Effector memory CD8-positive, alpha-beta T cell (primary cell): ENCODE data around the gene GOLT1B.

Source experiments
- ATAC-seq: fragments of 150-1000 bp; cut with Tn5 transposase; replicated peaks from 2 replicates; pipeline ENCODE4 v1.10.0; 2021; ENCODE audit warnings: mild to moderate bottlenecking, moderate library complexity
- DNase-seq, 3 experiments: peaks; one replicate each; pipeline ENCODE4 v3.0.0; 2021
- H3K27ac Mint-ChIP-seq, 2 donors: one replicate each; pipeline ENCODE4 v1.8.0; 2022; ENCODE audit warnings: mild to moderate bottlenecking in 2 of 2, mixed read lengths in 2 of 2, moderate library complexity in 2 of 2
- H3K27me3 Mint-ChIP-seq, 2 donors: one replicate each; pipeline ENCODE4 v1.8.0; 2022; ENCODE audit warnings: mixed read lengths in 2 of 2
- H3K36me3 Mint-ChIP-seq: one replicate; pipeline ENCODE4 v1.8.0; 2022; ENCODE audit warnings: mild to moderate bottlenecking, moderate library complexity, mixed read lengths; ENCODE audit not compliant: insufficient read depth
- H3K4me1 Mint-ChIP-seq, 2 donors: one replicate each; pipeline ENCODE4 v1.8.0; 2022; ENCODE audit warnings: low read depth in 2 of 2, mixed read lengths in 2 of 2
- H3K4me3 Mint-ChIP-seq, 2 donors: one replicate each; pipeline ENCODE4 v1.8.0; 2022; ENCODE audit warnings: mild to moderate bottlenecking in 2 of 2, mixed read lengths in 2 of 2, moderate library complexity in 2 of 2
- H3K9me3 Mint-ChIP-seq, 2 donors: one replicate each; pipeline ENCODE4 v1.8.0; 2022; ENCODE audit warnings: mixed read lengths in 2 of 2

The GOLT1B gene

DNA sequence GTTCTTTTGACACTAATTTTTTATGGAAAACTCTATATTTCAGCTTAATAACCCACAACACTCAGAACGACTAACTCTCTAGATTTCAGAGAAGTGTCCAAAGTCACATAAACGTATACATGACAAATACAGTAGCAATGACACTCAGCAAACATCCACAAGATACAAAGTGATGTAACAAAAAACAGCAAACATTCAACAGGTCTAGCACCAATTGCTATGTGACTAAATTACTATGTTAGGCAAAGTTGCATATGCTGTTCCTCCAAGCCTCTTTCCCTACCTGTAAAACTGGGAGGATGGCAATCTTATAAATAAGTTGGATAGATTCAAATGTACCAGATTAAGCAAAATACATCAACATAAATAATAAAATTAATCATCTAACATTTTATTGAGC lies 1.8 kb upstream of the GOLT1B start:
- ATAC-seq, result no peak
- Mint-ChIP-seq H3K36me3 (peaks cover 27% of the 10 kb centered on the region), H3K27ac (no peak overlapping the region)

DNA sequence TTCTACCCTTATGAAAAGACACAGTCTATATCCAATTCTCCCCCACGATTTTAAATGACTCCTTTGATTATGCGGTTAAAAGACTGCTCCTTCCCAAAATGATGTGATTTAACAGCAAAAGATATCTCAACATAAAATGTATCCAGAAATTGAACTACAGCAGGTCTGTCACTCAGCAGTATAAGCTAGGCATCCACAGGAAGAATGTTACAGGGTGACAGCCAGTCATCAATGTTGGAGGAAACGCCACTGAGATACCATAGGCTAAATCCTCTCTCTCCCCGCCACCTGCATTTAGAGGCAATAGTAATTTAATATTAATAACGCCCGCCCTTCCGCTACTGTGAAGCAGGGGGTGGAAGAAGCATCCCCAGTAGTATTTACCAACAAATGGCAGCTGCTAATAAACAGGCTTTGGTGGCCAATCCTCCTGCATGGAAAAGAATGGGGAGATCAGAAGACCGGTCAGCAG lies 767 bp upstream of the GOLT1B start:
- DNase-seq, result no peak
- no peaks in the 10 kb centered on the region for H3K9me3 Mint-ChIP-seq

More for the DNA sequence above, 1.8 kb upstream of the GOLT1B start:
- Mint-ChIP-seq H3K9me3 (no peaks in the 10 kb centered on the region), H3K4me3 (peak overlapping the region in 1 of 2 donors; percentile 29), H3K27me3 (no peaks in the 10 kb centered on the region), H3K4me1 (peaks cover 21 to 35% of the 10 kb centered on the region in 2 donors)
- no peak for DNase-seq

DNA sequence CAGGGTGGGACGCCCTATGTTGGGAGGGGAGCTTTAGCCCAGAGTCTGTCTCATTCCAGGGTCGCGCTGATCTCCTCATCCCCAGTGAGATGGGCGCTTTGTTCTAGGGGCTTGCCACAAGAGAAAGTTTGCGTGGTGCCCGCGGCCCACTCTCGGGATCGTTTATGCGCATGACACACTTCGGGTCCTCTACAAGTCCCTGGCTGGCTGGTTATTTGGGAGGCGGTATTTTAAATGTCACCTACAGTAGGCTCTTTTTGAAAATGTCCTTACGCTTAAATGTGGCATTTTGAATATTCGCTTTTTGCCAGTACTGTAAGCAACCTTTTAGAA lies 541 bp downstream of the GOLT1B start:
- no peaks in the 10 kb centered on the region for H3K9me3 Mint-ChIP-seq
- no peaks in the 10 kb centered on the region for H3K27me3 Mint-ChIP-seq
- peaks cover 23 to 39% of the 10 kb centered on the region in 2 donors for H3K4me1 Mint-ChIP-seq
- H3K4me3 Mint-ChIP-seq, result no peak overlapping the region
- H3K27ac Mint-ChIP-seq, result no peak overlapping the region
- peaks cover 13% of the 10 kb centered on the region for H3K36me3 Mint-ChIP-seq
- DNase-seq (peak in 1 of 3 experiments; percentile 15), ATAC-seq (peak; percentile 13)

More for the DNA sequence above, 767 bp upstream of the GOLT1B start:
- H3K4me3 Mint-ChIP-seq, result no peak overlapping the region
- H3K27me3 Mint-ChIP-seq, result no peaks in the 10 kb centered on the region
- peaks cover 19% of the 10 kb centered on the region for H3K36me3 Mint-ChIP-seq
- H3K27ac Mint-ChIP-seq, result no peak overlapping the region
- peak; percentile 5 for ATAC-seq
- peaks cover 23 to 43% of the 10 kb centered on the region in 2 donors for H3K4me1 Mint-ChIP-seq

DNA sequence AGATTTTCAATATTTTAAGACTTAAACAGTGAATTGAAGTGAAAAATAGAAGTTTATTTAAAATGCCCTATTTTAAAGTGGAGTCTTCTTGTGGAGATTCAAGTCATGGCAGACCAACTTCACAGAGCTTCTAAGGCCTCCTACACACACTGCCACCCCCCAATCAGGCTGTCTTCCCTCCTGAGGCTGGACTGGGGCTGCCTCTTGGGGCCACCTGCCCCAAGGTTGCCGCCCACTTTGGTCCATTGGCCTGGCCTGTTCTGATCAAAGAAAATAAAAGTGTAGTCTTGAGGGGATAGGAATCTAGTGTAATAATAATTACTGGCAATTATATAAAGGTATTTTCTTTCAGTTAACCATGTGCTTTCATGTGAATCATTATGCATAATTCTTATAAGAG lies 1.3 kb downstream of the GOLT1B start:
- ATAC-seq, result no peak
- no peak for DNase-seq
- Mint-ChIP-seq H3K9me3 (no peaks in the 10 kb centered on the region), H3K27ac (no peak overlapping the region), H3K36me3 (peaks cover 13% of the 10 kb centered on the region), H3K4me1 (peaks cover 22 to 41% of the 10 kb centered on the region in 2 donors), H3K27me3 (no peaks in the 10 kb centered on the region), H3K4me3 (no peak overlapping the region)

DNA sequence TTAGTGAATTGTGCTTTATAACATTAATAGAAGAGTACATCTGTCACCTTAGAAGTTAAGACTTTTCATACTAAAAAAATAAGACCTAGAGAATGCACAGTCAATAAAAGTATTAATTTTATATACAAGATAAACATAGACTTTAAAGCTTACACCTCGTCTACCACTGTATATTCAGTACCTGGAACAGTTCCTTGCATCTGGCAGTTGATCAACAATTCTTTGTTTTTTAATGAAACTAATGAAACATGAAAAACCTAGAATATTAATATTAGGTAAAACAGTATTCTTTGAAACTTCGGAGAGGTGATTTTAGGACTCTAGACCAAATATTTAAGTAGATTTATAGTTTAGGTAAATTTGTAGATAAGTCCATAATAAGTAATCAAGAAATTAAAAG lies 4.3 kb downstream of the GOLT1B start:
- H3K4me1 Mint-ChIP-seq, result peaks cover 12 to 40% of the 10 kb centered on the region in 2 donors

DNA sequence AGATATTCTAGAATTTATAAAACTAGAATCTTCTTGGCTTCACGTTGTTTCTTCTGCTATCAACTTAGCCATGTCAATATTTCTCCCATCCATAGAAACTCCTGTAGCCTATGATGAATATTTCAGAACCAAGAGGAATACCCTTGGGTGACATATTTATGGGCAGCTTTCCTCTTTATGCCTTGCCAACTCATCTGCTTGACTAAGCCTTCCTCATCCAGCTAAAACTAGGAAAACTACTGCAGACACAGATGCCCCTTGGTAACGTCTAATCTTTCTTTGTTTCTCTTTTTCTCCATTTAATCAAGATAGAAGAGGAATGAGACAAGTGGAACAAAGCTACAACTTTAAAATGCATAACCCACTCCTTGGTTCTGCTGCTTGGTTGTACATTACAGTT lies 6.3 kb downstream of the GOLT1B start:
- Mint-ChIP-seq H3K27me3 (no peaks in the 10 kb centered on the region), H3K9me3 (no peaks in the 10 kb centered on the region), H3K4me1 (peaks cover 11 to 34% of the 10 kb centered on the region in 2 donors), H3K27ac (peak overlapping the region; percentile 3 to 64), H3K36me3 (peaks cover 45% of the 10 kb centered on the region), H3K4me3 (no peak overlapping the region)
- no peak for ATAC-seq
- no peak for DNase-seq

More for the DNA sequence above, 4.3 kb downstream of the GOLT1B start:
- Mint-ChIP-seq H3K27ac (no peak overlapping the region), H3K27me3 (no peaks in the 10 kb centered on the region), H3K4me3 (no peak overlapping the region), H3K36me3 (peaks cover 34% of the 10 kb centered on the region), H3K9me3 (no peaks in the 10 kb centered on the region)
- no peak for ATAC-seq
- no peak for DNase-seq

DNA sequence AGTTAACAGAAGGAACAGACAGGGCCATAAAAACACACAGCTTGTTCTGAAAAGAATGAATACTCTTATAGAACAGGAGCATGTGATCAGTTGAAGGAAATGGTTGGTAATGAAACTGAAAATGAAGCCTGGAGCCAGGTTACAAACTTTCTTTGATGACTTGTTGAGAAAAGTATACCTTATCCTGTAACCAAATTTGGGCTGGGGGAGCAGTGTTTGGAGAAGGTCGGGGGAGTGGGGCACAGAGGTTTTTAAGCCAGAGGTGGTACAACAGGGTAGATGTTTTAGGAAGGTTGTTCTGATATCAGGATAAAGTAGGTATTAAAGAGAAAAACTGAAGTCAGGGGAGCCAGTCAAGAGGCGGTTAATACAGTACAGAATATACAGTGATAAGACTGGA lies 8.2 kb downstream of the GOLT1B start:
- DNase-seq, result no peak
- H3K4me3 Mint-ChIP-seq, result peak overlapping the region in 1 of 2 donors; percentile 1
- H3K9me3 Mint-ChIP-seq, result no peaks in the 10 kb centered on the region
- peaks cover 5 to 26% of the 10 kb centered on the region in 2 donors for H3K4me1 Mint-ChIP-seq
- H3K36me3 Mint-ChIP-seq, result peaks cover 51% of the 10 kb centered on the region
- ATAC-seq, result peak; percentile 50
- peak overlapping the region; percentile 35 to 78 for H3K27ac Mint-ChIP-seq
- H3K27me3 Mint-ChIP-seq, result no peaks in the 10 kb centered on the region

DNA sequence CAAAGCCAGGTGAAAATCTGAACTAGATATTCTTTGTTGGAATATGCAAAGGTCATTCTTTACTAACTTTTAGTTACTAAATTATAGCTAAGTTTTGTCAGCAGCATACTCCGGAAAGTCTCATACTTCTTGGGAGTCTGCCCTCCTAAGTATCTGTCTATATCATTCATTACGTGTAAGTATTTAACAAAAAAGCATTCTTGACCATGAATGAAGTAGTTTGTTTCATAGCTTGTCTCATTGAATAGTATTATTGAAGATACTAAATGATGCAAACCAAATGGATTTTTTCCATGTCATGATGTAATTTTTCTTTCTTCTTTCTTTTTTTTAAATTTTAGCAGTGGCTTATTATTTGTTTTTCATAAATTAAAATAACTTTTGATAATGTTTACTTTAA lies 14.7 kb downstream of the GOLT1B start:
- H3K4me1 Mint-ChIP-seq, result no peaks in the 10 kb centered on the region
- ATAC-seq, result no peak
- H3K36me3 Mint-ChIP-seq, result peaks cover 47% of the 10 kb centered on the region
- no peak overlapping the region for H3K27ac Mint-ChIP-seq
- H3K27me3 Mint-ChIP-seq, result no peaks in the 10 kb centered on the region
- no peaks in the 10 kb centered on the region for H3K9me3 Mint-ChIP-seq
- DNase-seq, result no peak
- H3K4me3 Mint-ChIP-seq, result no peak overlapping the region

DNA sequence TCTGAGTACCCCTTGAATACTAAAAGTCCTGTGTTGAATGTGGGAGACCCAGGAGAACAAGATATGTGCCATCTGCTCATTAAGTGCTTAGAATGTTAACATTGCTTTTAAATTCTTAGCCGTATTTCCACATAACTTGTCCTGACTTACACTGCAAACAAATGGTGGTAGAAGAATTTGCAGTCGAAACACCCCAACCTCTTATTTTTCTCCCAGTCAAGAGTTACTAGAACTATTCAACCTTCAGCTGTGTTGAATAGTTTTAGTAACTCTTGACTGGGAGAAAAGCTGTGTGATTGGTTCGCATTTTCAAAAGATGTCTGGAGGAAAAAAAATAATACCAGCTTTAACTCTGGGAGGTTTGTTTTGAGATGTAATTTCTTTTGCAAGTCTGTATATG lies 16.9 kb downstream of the GOLT1B start:
- ATAC-seq (no peak), DNase-seq (no peak)
- no peaks in the 10 kb centered on the region for H3K27me3 Mint-ChIP-seq
- peaks cover 30% of the 10 kb centered on the region for H3K36me3 Mint-ChIP-seq
- no peaks in the 10 kb centered on the region for H3K9me3 Mint-ChIP-seq
- no peak overlapping the region for H3K27ac Mint-ChIP-seq
- H3K4me1 Mint-ChIP-seq, result no peaks in the 10 kb centered on the region
- H3K4me3 Mint-ChIP-seq, result no peak overlapping the region

DNA sequence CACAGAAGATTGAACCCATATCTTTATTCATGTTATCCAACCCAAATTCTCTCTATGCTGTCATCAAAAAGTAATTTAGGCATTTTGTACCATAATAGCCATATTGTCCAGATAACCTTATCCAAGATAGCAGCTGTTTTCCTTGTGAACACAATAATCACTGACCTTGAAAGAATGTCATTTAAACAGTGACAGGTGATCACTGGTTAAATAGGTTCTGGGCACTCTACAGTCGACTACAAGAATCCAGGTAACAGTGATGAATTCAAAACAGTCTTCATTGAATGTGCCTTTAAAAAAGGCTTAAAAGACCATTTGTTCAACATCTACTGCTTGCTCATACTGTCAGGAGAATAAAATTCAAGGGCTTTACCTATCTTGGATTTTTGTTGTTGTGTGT lies 20.0 kb downstream of the GOLT1B start:
- Mint-ChIP-seq H3K4me1 (no peaks in the 10 kb centered on the region), H3K4me3 (no peak overlapping the region), H3K36me3 (peaks cover 12% of the 10 kb centered on the region), H3K27ac (no peak overlapping the region), H3K27me3 (peaks cover under 1 to 8% of the 10 kb centered on the region in 2 donors), H3K9me3 (no peaks in the 10 kb centered on the region)
- DNase-seq (no peak), ATAC-seq (no peak)

DNA sequence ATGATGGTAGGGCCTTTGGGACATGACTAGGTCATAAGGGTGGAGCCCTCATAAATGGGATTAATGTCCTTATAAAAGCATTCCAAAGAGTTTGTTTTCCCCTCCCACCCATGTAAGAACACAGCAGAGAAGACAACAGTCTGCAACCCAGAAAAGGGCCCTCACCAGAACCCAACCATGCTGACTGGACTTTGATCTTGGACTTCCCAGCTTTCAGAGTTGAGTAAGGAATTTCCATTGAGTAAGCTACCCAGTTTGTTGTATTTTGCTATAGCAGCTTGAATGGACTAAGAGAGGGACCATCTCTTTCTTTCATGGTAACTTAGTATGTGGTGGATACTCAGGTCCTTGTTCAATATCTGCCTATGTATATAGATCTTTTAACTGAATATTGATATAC lies 21.6 kb downstream of the GOLT1B start:
- H3K4me3 Mint-ChIP-seq, result no peak overlapping the region
- no peaks in the 10 kb centered on the region for H3K9me3 Mint-ChIP-seq
- H3K36me3 Mint-ChIP-seq, result peaks cover 6% of the 10 kb centered on the region
- no peak overlapping the region for H3K27ac Mint-ChIP-seq
- H3K4me1 Mint-ChIP-seq, result peaks cover 0 to 2% of the 10 kb centered on the region in 2 donors
- DNase-seq, result no peak
- no peak for ATAC-seq
- peaks cover 8 to 9% of the 10 kb centered on the region in 2 donors for H3K27me3 Mint-ChIP-seq

DNA sequence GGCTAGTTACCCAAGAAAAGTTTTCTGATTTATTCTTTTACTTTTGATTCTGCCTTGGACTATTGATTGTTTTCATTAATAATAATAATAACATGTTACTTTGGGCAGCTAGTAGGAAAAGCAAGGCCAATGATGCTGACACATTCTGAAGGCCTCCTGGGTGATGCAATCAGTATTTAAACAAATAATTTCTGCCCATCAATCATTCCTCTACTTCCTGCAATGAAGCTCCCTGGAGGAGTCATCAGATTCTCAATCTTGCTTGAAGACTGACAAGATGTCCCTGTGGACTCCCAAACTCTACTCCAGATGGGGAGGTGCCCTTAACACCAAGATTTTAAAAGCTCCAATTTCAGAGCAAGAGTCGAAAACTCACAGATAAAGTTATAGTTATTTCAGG lies 24.5 kb downstream of the GOLT1B start, which contains the start of gene SPX:
TSS of gene SPX (plus strand) at position 244 of the 400 bp plus-strand sequence. CDS start 177 bp downstream, outside the sequence.
- peak within 1 kb of the TSS; percentile 67 to 70 for H3K4me3 Mint-ChIP-seq
- H3K27me3 Mint-ChIP-seq, result peaks cover 33% of the 10 kb centered on the region in 2 donors
- no peak within 1 kb of the TSS for H3K27ac Mint-ChIP-seq
- ATAC-seq, result no peak
- H3K9me3 Mint-ChIP-seq, result no peaks in the 10 kb centered on the region
- no peaks in the 10 kb centered on the region for H3K36me3 Mint-ChIP-seq
- H3K4me1 Mint-ChIP-seq, result peaks cover 0 to 2% of the 10 kb centered on the region in 2 donors
- DNase-seq, result no peak

DNA sequence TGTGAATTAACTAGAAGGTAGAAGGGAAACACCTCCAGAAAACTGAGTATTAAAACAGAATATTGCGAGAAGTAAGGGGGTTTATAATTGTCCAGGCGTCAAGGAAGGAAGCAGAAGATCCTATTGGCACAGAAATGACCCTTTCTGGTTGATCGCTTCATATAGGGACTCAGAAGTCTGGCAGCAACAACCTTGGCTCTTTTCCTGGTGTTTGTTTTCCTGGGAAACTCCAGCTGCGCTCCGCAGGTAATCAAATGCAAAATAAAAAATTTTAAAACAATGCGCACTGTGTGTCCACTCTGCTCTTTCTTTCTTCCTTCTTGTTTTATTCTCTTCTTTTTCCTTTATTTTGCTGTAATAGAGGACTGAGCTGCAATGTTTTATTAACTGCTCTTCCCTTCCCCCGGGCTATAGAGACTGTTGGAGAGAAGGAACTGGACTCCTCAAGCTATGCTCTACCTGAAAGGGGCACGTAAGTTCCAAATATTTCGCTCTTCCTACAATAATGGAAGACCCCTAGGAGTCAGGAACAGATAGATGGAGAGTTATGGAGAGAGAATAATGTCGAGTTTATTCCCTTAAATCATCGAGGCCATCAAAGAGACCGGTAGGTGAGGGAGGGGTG lies 25.2 kb downstream of the GOLT1B start:
- ATAC-seq (no peak), DNase-seq (no peak)
- Mint-ChIP-seq H3K27ac (no peak overlapping the region), H3K4me3 (peak overlapping the region; percentile 67 to 70), H3K9me3 (no peaks in the 10 kb centered on the region), H3K36me3 (no peaks in the 10 kb centered on the region), H3K4me1 (peaks cover 0 to 2% of the 10 kb centered on the region in 2 donors), H3K27me3 (peaks cover 38 to 41% of the 10 kb centered on the region in 2 donors)

DNA sequence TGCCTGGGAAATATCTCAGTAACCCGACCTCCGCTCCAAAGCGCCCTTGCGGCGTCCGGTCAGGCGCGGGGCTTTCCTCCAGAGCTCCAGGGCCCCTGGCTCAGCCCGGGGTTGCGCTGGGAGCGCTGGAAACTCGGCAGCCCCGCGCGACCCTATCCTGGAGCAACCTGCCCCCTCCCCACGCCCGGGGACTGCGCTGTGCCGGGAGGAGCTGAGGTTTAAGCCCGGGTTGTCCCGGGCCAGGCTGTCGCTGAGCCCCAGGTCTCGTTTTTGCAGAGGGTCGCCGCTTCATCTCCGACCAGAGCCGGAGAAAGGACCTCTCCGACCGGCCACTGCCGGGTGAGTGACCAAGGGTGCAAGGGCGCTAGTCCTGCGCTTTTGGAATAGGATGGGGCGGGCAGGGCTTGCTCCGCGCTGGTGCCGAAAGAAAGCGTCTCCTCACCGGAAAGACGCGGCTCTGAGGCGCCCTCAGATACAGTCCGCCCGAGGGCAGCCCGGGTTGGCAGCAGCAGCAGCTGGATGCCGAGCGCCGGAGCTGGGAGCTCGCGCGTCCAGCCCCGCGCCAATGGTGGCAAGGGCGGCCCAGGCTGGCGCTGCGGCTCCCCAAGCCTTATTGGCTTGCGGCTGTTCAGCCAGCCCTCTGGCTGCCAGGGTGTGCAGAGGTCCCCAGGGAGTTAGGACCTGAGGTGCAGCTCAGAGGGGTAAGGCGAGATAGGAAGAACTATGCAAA lies 26.0 kb downstream of the GOLT1B start:
- no peaks in the 10 kb centered on the region for H3K9me3 Mint-ChIP-seq
- H3K27me3 Mint-ChIP-seq, result peaks cover 41 to 43% of the 10 kb centered on the region in 2 donors
- no peaks in the 10 kb centered on the region for H3K36me3 Mint-ChIP-seq
- ATAC-seq, result peak; percentile 96
- H3K4me3 Mint-ChIP-seq, result peak overlapping the region; percentile 67 to 70
- no peak overlapping the region for H3K27ac Mint-ChIP-seq
- peak; percentile 33 to 55 (median 48) for DNase-seq
- peaks cover 0 to 2% of the 10 kb centered on the region in 2 donors for H3K4me1 Mint-ChIP-seq
